K562 (cell line): Measurements from ENCODE around the gene ABCB10. TPM values are rescaled to one million over a fixed set of nuclear protein-coding genes. Genes with fewer than 3 reads are reported as not detected.

Source experiments
- ATAC-seq: fragments of 200-7000 bp; cut with Tn5 transposase; 3 replicates; pipeline ENCODE4 v1.9.1; 2020; ENCODE audit warnings: moderate library complexity
- BruUV-seq: library from RNA; stranded (reverse); fragments of 400-500 nt; replicated peaks from 2 replicates; lab custom pipeline; 2021; lab: Mats Ljungman, UMichigan
- CTCF ChIA-PET: fragments of 300-600 bp; formaldehyde crosslinking; extraction: SDS; loops from one replicate; lab custom pipeline; 2021; ENCODE audit warnings: low intra/inter-chr PET ratio; lab: Yijun Ruan, JAX
- POLR2A ChIA-PET: fragments of 300-600, 350-650 bp; sonication (Branson Sonifier 250); formaldehyde crosslinking; extraction: SDS; loops from one replicate; lab custom pipeline; 2021; ENCODE audit warnings: antibody characterized with exemption, inconsistent platforms; lab: Yijun Ruan, JAX
- DNase-seq, 4 experiments: peaks; one replicate each; pipeline versions ENCODE4 v3.0.0 to v3.0.0-alpha.2; 2011 to 2018; ENCODE audit warnings: low spot score in 3 of 4, mixed read lengths in 3 of 4; ENCODE audit errors: extremely low read depth in 1 of 4
- FAIRE-seq: peaks from 2 replicates; lab custom pipeline; 2011; peaks lifted over from hg19 to GRCh38; lab: Jason Lieb, UNC
- H2AFZ ChIP-seq: 2 replicates; pipeline ENCODE4 v1.6.0; 2011; ENCODE audit warnings: low read depth, low read length, control low read depth, inconsistent platforms
- H3K27ac ChIP-seq: fragments of 200-600 bp; 3 replicates; pipeline ENCODE4 v1.8.0; 2011; ENCODE audit warnings: low read depth, mild to moderate bottlenecking, control low read depth, inconsistent platforms, low read length, moderate library complexity, mixed read lengths; ENCODE audit errors: extremely low read depth
- H3K27me3 ChIP-seq, 2 experiments: fragments of 300-600 bp in 1 of 2; 2 replicates in 1 of 2; 3 replicates in 1 of 2; pipeline versions ENCODE4 v1.6.0 to v1.8.0; 2011; ENCODE audit warnings: inconsistent platforms in 2 of 2, low read length in 2 of 2, mild to moderate bottlenecking in 1 of 2, mixed read lengths in 1 of 2, moderate library complexity in 1 of 2; ENCODE audit not compliant: control insufficient read depth in 2 of 2, insufficient read depth in 2 of 2
- H3K36me3 ChIP-seq: fragments of 300-600 bp; 3 replicates; pipeline ENCODE4 v1.8.0; 2011; ENCODE audit warnings: mild to moderate bottlenecking, low read length, inconsistent platforms; ENCODE audit not compliant: control insufficient read depth, insufficient read depth
- H3K4me1 ChIP-seq, 2 experiments: fragments of 200-600 bp in 1 of 2; replicated peaks in 1 of 2; 2 replicates in 1 of 2; 3 replicates in 1 of 2; pipeline versions ENCODE4 v1.5.1 to v1.8.0; 2011; ENCODE audit warnings: inconsistent platforms in 2 of 2, low read length in 2 of 2, mild to moderate bottlenecking in 1 of 2, mixed read lengths in 1 of 2, moderate library complexity in 1 of 2; ENCODE audit not compliant: control insufficient read depth in 2 of 2, insufficient read depth in 2 of 2
- H3K4me2 ChIP-seq: 2 replicates; pipeline ENCODE4 v1.6.1; 2011; ENCODE audit warnings: low read length, control low read depth, inconsistent platforms, mixed read lengths; ENCODE audit not compliant: insufficient read depth
- H3K4me3 ChIP-seq: fragments of 200-600 bp; sonication (generic), shearing (Covaris generic); 2 replicates; pipeline ENCODE4 v1.5.1; 2016; ENCODE audit warnings: control low read depth, inconsistent platforms
- H3K79me2 ChIP-seq: fragments of 200-600 bp; 3 replicates; pipeline ENCODE4 v1.8.0; 2011; ENCODE audit warnings: low read length, inconsistent platforms; ENCODE audit not compliant: control insufficient read depth, insufficient read depth
- H3K9ac ChIP-seq, 2 experiments: 2 replicates each; pipeline versions ENCODE4 v1.6.0 to v1.6.1; 2011; ENCODE audit warnings: low read depth in 2 of 2, low read length in 2 of 2, control low read depth in 1 of 2, inconsistent platforms in 1 of 2, mild to moderate bottlenecking in 1 of 2, mixed read lengths in 1 of 2; ENCODE audit not compliant: insufficient read depth in 1 of 2
- H3K9me1 ChIP-seq: one replicate; pipeline ENCODE4 v1.6.0; 2011; ENCODE audit warnings: inconsistent platforms, mild to moderate bottlenecking, low read length, moderate library complexity; ENCODE audit not compliant: control insufficient read depth, insufficient read depth
- H3K9me3 ChIP-seq: replicated peaks from 2 replicates; pipeline ENCODE4 v1.5.1; 2011; ENCODE audit warnings: low read depth, low read length, inconsistent platforms; ENCODE audit not compliant: control insufficient read depth, insufficient read depth
- H4K20me1 ChIP-seq: replicated peaks from 2 replicates; pipeline ENCODE4 v1.6.1; 2011; ENCODE audit warnings: low read length, inconsistent platforms, mixed read lengths; ENCODE audit not compliant: control insufficient read depth, insufficient read depth
- BACH1 ChIP-seq: fragments of 200-800 bp; sonication (Bioruptor generic); IDR thresholded peaks from 2 replicates; pipeline ENCODE4 v1.6.1; 2016; ENCODE audit warnings: missing genetic modification characterization, missing compliant biosample characterization
- BDP1 ChIP-seq: IDR thresholded peaks from 3 replicates; pipeline ENCODE4 v1.6.1; 2011; ENCODE audit not compliant: insufficient read length, insufficient read depth
- DPF2 ChIP-seq: fragments of 450-650 bp; IDR thresholded peaks from 2 replicates; pipeline ENCODE4 v1.6.1; 2016
- MAFG ChIP-seq: fragments of 450-650 bp; conservative IDR thresholded peaks from 2 replicates; pipeline ENCODE4 v1.6.1; 2016; ENCODE audit warnings: missing genetic modification characterization, missing compliant biosample characterization
- MIER1 ChIP-seq: fragments of 450-650 bp; IDR thresholded peaks from 2 replicates; pipeline ENCODE4 v1.6.1; 2016; ENCODE audit warnings: antibody characterized with exemption, mild to moderate bottlenecking, low read depth
- MYC ChIP-seq, 2 experiments: fragments of 250-450 bp in 1 of 2; sonication (Bioruptor Pico) in 1 of 2; IDR thresholded peaks; 2 replicates each; pipeline versions ENCODE4 v1.5.1 to v1.6.1; 2012 to 2021; ENCODE audit warnings: low read depth in 2 of 2, borderline replicate concordance in 1 of 2, improper control_type of control experiment in 1 of 2, low read length in 1 of 2, mild to moderate bottlenecking in 1 of 2, moderate library complexity in 1 of 2
- NCOA4 ChIP-seq: fragments of 450-650 bp; IDR thresholded peaks from 2 replicates; pipeline ENCODE4 v1.6.1; 2018; ENCODE audit warnings: mild to moderate bottlenecking; ENCODE audit not compliant: partially characterized antibody
- RFX7 ChIP-seq: fragments of 250-450 bp; sonication (Bioruptor Pico); IDR thresholded peaks from 2 replicates; pipeline ENCODE4 v1.5.1; 2021; ENCODE audit warnings: mild to moderate bottlenecking
- ZNF584 ChIP-seq: fragments of 200-800 bp; sonication (Bioruptor generic); IDR thresholded peaks from 2 replicates; pipeline ENCODE4 v1.6.1; 2016; ENCODE audit warnings: low read depth, mild to moderate bottlenecking, missing genetic modification characterization, missing compliant biosample characterization
- WGBS: fragments of 100-300 bp; shearing (Covaris generic); methylation state at CpG from one replicate; pipeline ENCODE4 v1.1.6; 2016; ENCODE audit warnings: low coverage, mixed read lengths; ENCODE audit not compliant: insufficient coverage; ENCODE audit errors: missing lambda C conversion rate; 5-methylcytosine and 5-hydroxymethylcytosine counted together
- in situ Hi-C: fragments of 300-500 bp; cut with MboI; formaldehyde crosslinking; loops from 4 replicates; pipeline ENCODE4 v1.15.0; 2018; ENCODE audit warnings: inconsistent platforms, mixed read lengths
- intact Hi-C: fragments of 100-400 bp; cut with micrococcal nuclease; formaldehyde crosslinking; loops from 2 replicates; pipeline ENCODE4 v1.14.2; 2022
- polyA plus RNA-seq, 8 experiments: library from polyadenylated mRNA; depleted of rRNA in 4 of 8; stranded (reverse) in 5 of 8; unstranded in 3 of 8; fragments of >200 nt; fragmentation: Nextera tagmentation in 2 of 8; fragmentation: Illumina TruSeq in 1 of 8; extraction: Ambion mirVana in 2 of 8; extraction: Trizol in 1 of 8; gene quantifications; 2 replicates each; pipeline versions ENCODE4 v1.2.1 to v1.2.3, GENCODE V29; 2011 to 2014; ENCODE audit warnings: inconsistent platforms in 1 of 8, missing spikeins in 1 of 8
- total RNA-seq, 7 experiments: library from RNA; depleted of rRNA in 6 of 7; stranded (reverse); fragments of >200 nt in 6 of 7; fragmentation: Illumina TruSeq in 2 of 7; extraction: Trizol in 2 of 7; gene quantifications; 2 replicates each; pipeline versions ENCODE4 v1.2.1 to v1.2.3, GENCODE V29; 2011 to 2021; ENCODE audit warnings: low replicate concordance in 1 of 7
- TF ChIP-seq, protein P1 (sequence below): sonication (generic); formaldehyde crosslinking; IDR thresholded peaks from 2 replicates; pipeline ENCODE4 v1.8.1; 2022; ENCODE audit warnings: missing genetic modification reagents
- TF ChIP-seq, protein P2 (sequence below): fragments of 200-800 bp; sonication (Bioruptor generic); IDR thresholded peaks from 2 replicates; pipeline ENCODE4 v1.6.1; 2017; ENCODE audit warnings: missing genetic modification characterization, missing compliant biosample characterization

Gene ABCB10
- total and polyA plus RNA-seq, 9 of the 15 experiments (the other 6 are each of a cell fraction or from before 2014, with no cell fraction given) = 12.4 to 54.8 (median 36.4) TPM

DNA sequence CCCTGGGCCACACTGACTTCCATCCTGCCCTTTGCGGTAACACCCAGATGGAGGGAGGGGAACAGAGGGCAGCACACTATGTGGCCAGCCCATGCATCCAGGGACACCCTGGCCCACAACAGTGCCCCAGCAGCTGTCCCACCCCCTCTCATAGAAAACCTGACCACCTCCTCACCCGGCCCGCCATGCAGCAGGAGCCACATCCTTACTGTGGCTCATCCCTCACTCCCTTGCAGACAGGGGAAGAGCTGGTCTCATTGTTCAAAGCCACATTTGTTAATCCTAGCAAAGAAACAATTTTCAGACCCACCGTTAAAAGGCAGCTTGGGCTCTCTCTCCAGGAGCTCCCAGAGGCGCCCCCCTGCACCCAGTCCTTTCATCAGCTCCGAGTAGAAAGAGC is 27.2 kb downstream of the ABCB10 start:
- ATAC-seq = no peak

More for the DNA sequence above, 27.2 kb downstream of the ABCB10 start:
- Histone ChIP-seq H4K20me1 (no peaks in the 10 kb centered on the region), H3K79me2 (no peaks in the 10 kb centered on the region), H3K27ac (no peak overlapping the region), H3K9me3 (no peaks in the 10 kb centered on the region), H3K4me3 (no peak overlapping the region), H3K27me3 (no peaks in the 10 kb centered on the region), H3K4me1 (no peaks in the 10 kb centered on the region), H3K4me2 (no peak overlapping the region), H3K9me1 (no peaks in the 10 kb centered on the region), H3K36me3 (peaks cover 78% of the 10 kb centered on the region), H2AFZ (no peak overlapping the region), H3K9ac (no peak overlapping the region)
- ChIA-PET CTCF (no interaction called here), POLR2A (interaction anchor here (0.6 to 1.7 kb wide), 3 partner anchors 11 to 103 kb away, joined by 3 to 8 read pairs (median 4); no protein-coding TSS in a partner anchor)
- no peak for TF ChIP-seq BDP1
- no peak for TF ChIP-seq RFX7 (CRISPR knock-in tag)
- no peak for TF ChIP-seq MIER1
- TF ChIP-seq, protein P1, sequence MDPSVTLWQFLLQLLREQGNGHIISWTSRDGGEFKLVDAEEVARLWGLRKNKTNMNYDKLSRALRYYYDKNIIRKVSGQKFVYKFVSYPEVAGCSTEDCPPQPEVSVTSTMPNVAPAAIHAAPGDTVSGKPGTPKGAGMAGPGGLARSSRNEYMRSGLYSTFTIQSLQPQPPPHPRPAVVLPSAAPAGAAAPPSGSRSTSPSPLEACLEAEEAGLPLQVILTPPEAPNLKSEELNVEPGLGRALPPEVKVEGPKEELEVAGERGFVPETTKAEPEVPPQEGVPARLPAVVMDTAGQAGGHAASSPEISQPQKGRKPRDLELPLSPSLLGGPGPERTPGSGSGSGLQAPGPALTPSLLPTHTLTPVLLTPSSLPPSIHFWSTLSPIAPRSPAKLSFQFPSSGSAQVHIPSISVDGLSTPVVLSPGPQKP = no peak
- no peak for TF ChIP-seq MYC (IDR thresholded peaks at IDR 0.05; ENCODE audit: low read depth, low read length)
- no peak for TF ChIP-seq MYC (CRISPR knock-in tag; IDR thresholded peaks at IDR 0.05; ENCODE audit: borderline replicate concordance, low read depth)
- no peak for TF ChIP-seq DPF2
- TF ChIP-seq ZNF584 (CRISPR knock-in tag) = no peak
- TF ChIP-seq, protein P2, sequence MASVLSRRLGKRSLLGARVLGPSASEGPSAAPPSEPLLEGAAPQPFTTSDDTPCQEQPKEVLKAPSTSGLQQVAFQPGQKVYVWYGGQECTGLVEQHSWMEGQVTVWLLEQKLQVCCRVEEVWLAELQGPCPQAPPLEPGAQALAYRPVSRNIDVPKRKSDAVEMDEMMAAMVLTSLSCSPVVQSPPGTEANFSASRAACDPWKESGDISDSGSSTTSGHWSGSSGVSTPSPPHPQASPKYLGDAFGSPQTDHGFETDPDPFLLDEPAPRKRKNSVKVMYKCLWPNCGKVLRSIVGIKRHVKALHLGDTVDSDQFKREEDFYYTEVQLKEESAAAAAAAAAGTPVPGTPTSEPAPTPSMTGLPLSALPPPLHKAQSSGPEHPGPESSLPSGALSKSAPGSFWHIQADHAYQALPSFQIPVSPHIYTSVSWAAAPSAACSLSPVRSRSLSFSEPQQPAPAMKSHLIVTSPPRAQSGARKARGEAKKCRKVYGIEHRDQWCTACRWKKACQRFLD (CRISPR knock-in tag) = no peak
- no peak for TF ChIP-seq MAFG (tag)
- no peak for TF ChIP-seq BACH1 (tag)
- no peak for TF ChIP-seq NCOA4
- BruUV-seq = no TSS peak
- 86% methylated on average over 6 of the region's 6 CpGs for WGBS
- FAIRE-seq (no peak), DNase-seq (no peak)
- in situ Hi-C loops (no loop called here), intact Hi-C loops (no loop called here)
